T-cell (primary cell): ENCODE results near the gene SRGAP2C. TPM values are rescaled to one million over a fixed set of nuclear protein-coding genes. Genes with fewer than 3 reads are reported as not detected.
"Not testable (repeated sequence)": the region's sequence is repeated elsewhere in the genome, so short reads cannot be mapped to it uniquely, and the experiment has no call there.

Source experiments
- ATAC-seq, 4 experiments: fragments of 200-7000 bp in 3 of 4; fragments of 150-1000 bp in 1 of 4; cut with Tn5 transposase; replicated peaks in 1 of 4; 1 replicate in 3 of 4; 2 replicates in 1 of 4; pipeline ENCODE4 v1.10.0; 2021; ENCODE audit warnings: moderate library complexity in 3 of 4, mild to moderate bottlenecking in 2 of 4, moderate number of reproducible peaks in 1 of 4
- CTCF ChIA-PET, 2 donors: fragments of 300-600 bp; sonication (Branson Sonifier 250); formaldehyde crosslinking; loops; one replicate each; lab custom pipeline; 2022; ENCODE audit warnings: antibody characterized with exemption in 2 of 2; lab: Charles Lee
- POLR2A ChIA-PET, 2 donors: fragments of 300-600 bp; sonication (Branson Sonifier 250); formaldehyde crosslinking; loops; one replicate each; lab custom pipeline; 2022; ENCODE audit warnings: antibody characterized with exemption in 2 of 2; lab: Charles Lee
- DNase-seq, 35 experiments: peaks; one replicate each; pipeline versions ENCODE4 v3.0.0 to v3.0.0-alpha.2; 2013 to 2023
- H3K27ac ChIP-seq: one replicate; pipeline ENCODE4 v1.5.1; 2013; ENCODE audit warnings: low read length
- H3K27me3 ChIP-seq, 2 experiments: replicated peaks in 1 of 2; 1 replicate in 1 of 2; 2 replicates in 1 of 2; pipeline versions ENCODE4 v1.6.1 to v1.7.0; 2013; ENCODE audit warnings: low read length in 1 of 2, mixed read lengths in 1 of 2; ENCODE audit not compliant: control insufficient read depth in 2 of 2, insufficient read depth in 2 of 2; ENCODE audit errors: extremely low read depth in 1 of 2
- H3K36me3 ChIP-seq, 2 donors: 1 replicate in 1 of 2; 2 replicates in 1 of 2; pipeline versions ENCODE4 v1.6.1 to v1.7.0; 2013; ENCODE audit warnings: low read length in 1 of 2; ENCODE audit not compliant: control insufficient read depth in 2 of 2, insufficient read depth in 1 of 2; ENCODE audit errors: extremely low read depth in 1 of 2
- H3K4me1 ChIP-seq, 2 experiments: 1 replicate in 1 of 2; 2 replicates in 1 of 2; pipeline versions ENCODE4 v1.6.1 to v1.7.0; 2013; ENCODE audit warnings: low read length in 2 of 2, mixed read lengths in 1 of 2; ENCODE audit not compliant: insufficient read depth in 2 of 2, control insufficient read depth in 1 of 2; ENCODE audit errors: extremely low read depth in 1 of 2
- H3K4me3 ChIP-seq, 2 donors: 1 replicate in 1 of 2; 2 replicates in 1 of 2; pipeline versions ENCODE4 v1.5.1 to v1.7.0; 2013; ENCODE audit warnings: mild to moderate bottlenecking in 2 of 2, low read length in 1 of 2, moderate library complexity in 1 of 2; ENCODE audit not compliant: control insufficient read depth in 1 of 2; ENCODE audit errors: extremely low read depth in 1 of 2
- H3K9me3 ChIP-seq: 2 replicates; pipeline ENCODE4 v1.7.0; 2013
- H3K27ac Mint-ChIP-seq, 2 donors: one replicate each; pipeline ENCODE4 v1.8.0; 2020 to 2021; ENCODE audit warnings: mild to moderate bottlenecking in 2 of 2, mixed read lengths in 2 of 2
- H3K27me3 Mint-ChIP-seq, 2 donors: one replicate each; pipeline ENCODE4 v1.8.0; 2021 to 2022; ENCODE audit warnings: mixed read lengths in 2 of 2
- H3K36me3 Mint-ChIP-seq: one replicate; pipeline ENCODE4 v1.8.0; 2021; ENCODE audit warnings: mixed read lengths
- H3K4me1 Mint-ChIP-seq, 3 donors: one replicate each; pipeline ENCODE4 v1.8.0; 2020 to 2022; ENCODE audit warnings: mixed read lengths in 3 of 3, mild to moderate bottlenecking in 1 of 3
- H3K4me3 Mint-ChIP-seq, 3 donors: one replicate each; pipeline ENCODE4 v1.8.0; 2020 to 2022; ENCODE audit warnings: mild to moderate bottlenecking in 3 of 3, mixed read lengths in 3 of 3, moderate library complexity in 3 of 3
- H3K9me3 Mint-ChIP-seq, 3 donors: one replicate each; pipeline ENCODE4 v1.8.0; 2020 to 2022; ENCODE audit warnings: mixed read lengths in 3 of 3
- WGBS: methylation state at CpG from one replicate; pipeline ENCODE4 v1.1.5; 2013; ENCODE audit warnings: missing lambda C conversion rate; ENCODE audit not compliant: insufficient coverage; 5-methylcytosine and 5-hydroxymethylcytosine counted together
- total RNA-seq, 35 experiments: library from RNA in 6 of 35; stranded (reverse) in 6 of 35; fragments of 120-200 nt in 1 of 35; gene quantifications; one replicate each; pipeline versions ENCODE4 v1.2.1 to v1.2.4 and lab custom pipeline; 2013 to 2026

SRGAP2C gene
- total RNA-seq, 5 donors from 2014 or later (not counting 1 experiment from before 2014, with no cell fraction given): 11.1 to 23.2 (median 19.1) TPM

DNA sequence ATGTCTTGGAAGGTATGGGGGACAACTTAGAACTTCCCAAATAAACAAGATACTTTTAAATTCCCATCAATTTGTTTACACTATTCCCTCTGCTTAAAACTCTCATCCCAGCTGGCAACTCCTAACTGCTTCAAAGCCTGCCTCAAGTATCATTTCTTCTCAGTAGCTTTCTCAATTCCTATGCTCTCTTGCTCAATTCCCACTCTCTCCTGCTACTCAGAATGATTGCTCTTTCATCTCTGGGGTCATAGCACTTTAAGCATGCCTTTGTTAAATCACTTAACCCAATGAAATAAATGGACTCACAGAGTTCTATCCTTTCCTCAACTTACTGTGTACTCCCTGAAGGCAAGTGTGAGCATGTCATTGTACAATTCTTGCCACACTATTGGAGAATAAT, 19.5 kb upstream of the SRGAP2C start:
- H3K27me3 Mint-ChIP-seq, H3K4me1 Mint-ChIP-seq, H3K4me3 Mint-ChIP-seq, H3K4me3 ChIP-seq, H3K27ac Mint-ChIP-seq, H3K36me3 ChIP-seq, H3K4me1 ChIP-seq, DNase-seq, CTCF ChIA-PET, H3K36me3 Mint-ChIP-seq, H3K27me3 ChIP-seq, ATAC-seq, H3K27ac ChIP-seq, H3K9me3 ChIP-seq, H3K9me3 Mint-ChIP-seq, POLR2A ChIA-PET: not testable (repeated sequence)

DNA sequence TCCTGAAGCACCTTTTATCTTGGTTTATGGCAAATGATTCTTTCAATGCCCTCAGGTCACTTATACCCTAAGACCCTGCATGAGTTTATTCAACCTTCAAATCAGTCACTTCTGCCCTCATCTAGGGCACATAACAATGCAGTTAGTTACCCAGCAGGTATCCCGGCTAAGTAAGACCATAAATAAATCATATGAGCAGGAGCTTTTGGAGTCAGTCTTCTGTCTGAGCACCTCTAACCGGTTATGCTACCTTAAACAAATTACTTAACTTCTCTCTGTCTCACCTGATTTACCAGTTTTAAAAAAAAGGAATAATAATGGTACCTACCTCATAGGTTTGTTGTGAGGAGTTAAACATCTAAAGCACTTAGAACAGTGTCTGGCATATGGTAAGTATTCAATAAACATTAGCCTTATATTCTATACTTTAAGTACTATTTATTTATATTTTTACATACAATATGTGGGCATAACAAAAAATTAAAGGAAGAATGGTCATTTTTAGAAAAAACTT, 17.5 kb upstream of the SRGAP2C start:
- CTCF ChIA-PET, H3K27ac Mint-ChIP-seq, H3K36me3 Mint-ChIP-seq, H3K4me3 ChIP-seq, ATAC-seq, H3K27me3 Mint-ChIP-seq, DNase-seq, H3K4me3 Mint-ChIP-seq, H3K27me3 ChIP-seq, H3K27ac ChIP-seq, H3K4me1 Mint-ChIP-seq, H3K36me3 ChIP-seq, H3K4me1 ChIP-seq, H3K9me3 ChIP-seq, H3K9me3 Mint-ChIP-seq, POLR2A ChIA-PET: not testable (repeated sequence)
- no CpG with 5 or more reads among the region's 2 CpGs for WGBS

DNA sequence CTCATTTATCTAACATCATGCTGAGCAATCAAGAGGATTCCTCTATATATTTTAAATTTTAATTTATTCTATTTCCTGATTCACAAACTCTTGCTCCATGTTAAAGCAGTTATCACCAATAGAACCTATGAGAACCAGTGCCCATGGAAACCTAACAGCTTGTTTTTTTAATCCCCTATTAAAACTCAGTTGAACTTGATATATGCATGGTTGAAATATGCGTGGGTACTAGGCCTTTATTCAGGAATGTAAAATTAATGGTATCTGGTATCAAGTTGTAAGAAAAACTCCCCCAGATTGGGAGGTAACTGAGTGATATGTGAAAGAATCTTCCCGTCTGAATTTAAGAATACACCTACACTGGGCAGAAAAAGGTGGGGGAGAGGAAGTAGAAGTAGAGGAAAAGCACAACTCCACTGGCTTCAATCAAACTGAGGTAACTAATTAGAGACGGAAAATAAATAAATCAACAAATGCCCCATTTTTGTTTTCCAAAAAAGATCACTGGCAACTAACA, 16.6 kb upstream of the SRGAP2C start:
- H3K9me3 Mint-ChIP-seq, H3K4me3 ChIP-seq, H3K27ac ChIP-seq, H3K4me1 Mint-ChIP-seq, H3K9me3 ChIP-seq, H3K27me3 Mint-ChIP-seq, H3K4me1 ChIP-seq, H3K27ac Mint-ChIP-seq, POLR2A ChIA-PET, H3K4me3 Mint-ChIP-seq, H3K36me3 Mint-ChIP-seq, H3K36me3 ChIP-seq, H3K27me3 ChIP-seq, ATAC-seq, CTCF ChIA-PET, DNase-seq: not testable (repeated sequence)
- WGBS: no CpG with 5 or more reads among the region's 3 CpGs

DNA sequence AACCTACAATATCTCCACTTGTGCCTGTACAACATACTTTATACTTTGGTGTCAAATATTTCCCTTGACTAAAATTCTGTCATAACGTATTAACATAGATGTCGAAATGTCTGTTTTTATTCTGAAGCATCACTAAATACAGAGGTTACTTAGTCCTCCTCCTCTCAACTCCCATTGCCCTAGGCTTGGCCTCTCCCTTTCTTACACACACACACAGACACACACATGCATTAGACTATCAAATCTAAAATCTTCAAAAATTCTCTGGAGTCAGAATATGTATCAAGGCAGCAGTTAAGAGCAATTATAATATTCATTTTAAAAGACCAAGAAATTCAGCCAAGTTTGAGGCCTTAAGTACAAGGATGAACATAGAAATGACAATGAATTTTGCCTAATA, 8.1 kb upstream of the SRGAP2C start:
- H3K9me3 Mint-ChIP-seq, H3K27ac Mint-ChIP-seq, CTCF ChIA-PET, DNase-seq, H3K36me3 Mint-ChIP-seq, H3K27ac ChIP-seq, H3K4me1 Mint-ChIP-seq, H3K36me3 ChIP-seq, H3K27me3 ChIP-seq, H3K9me3 ChIP-seq, ATAC-seq, H3K4me3 ChIP-seq, H3K27me3 Mint-ChIP-seq, H3K4me1 ChIP-seq, H3K4me3 Mint-ChIP-seq, POLR2A ChIA-PET: not testable (repeated sequence)
- no CpG with 5 or more reads among the region's 2 CpGs for WGBS

DNA sequence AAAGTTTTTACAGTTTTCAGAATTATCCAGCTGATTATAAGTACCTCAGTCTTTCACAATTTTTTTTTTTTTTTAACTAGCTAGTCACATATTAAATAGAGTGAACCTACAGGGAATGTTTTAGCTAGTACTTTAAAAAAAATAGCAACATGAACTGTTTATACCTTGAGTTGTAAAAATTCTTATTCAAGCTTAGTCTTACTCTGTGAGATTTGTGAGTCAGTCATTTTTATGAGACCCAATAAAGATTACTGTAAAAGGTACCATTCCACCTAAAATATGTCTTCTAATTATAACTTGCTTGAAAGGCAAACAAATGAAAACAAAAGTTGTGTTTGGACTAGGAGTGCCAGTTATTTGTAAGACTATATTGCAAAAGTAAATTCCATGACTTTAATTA, 6.6 kb upstream of the SRGAP2C start:
- H3K36me3 ChIP-seq, H3K9me3 Mint-ChIP-seq, H3K4me3 ChIP-seq, DNase-seq, H3K9me3 ChIP-seq, H3K27ac Mint-ChIP-seq, H3K4me1 Mint-ChIP-seq, H3K36me3 Mint-ChIP-seq, H3K27ac ChIP-seq, ATAC-seq, POLR2A ChIA-PET, H3K27me3 Mint-ChIP-seq, CTCF ChIA-PET, H3K4me1 ChIP-seq, H3K4me3 Mint-ChIP-seq, H3K27me3 ChIP-seq: not testable (repeated sequence)

DNA sequence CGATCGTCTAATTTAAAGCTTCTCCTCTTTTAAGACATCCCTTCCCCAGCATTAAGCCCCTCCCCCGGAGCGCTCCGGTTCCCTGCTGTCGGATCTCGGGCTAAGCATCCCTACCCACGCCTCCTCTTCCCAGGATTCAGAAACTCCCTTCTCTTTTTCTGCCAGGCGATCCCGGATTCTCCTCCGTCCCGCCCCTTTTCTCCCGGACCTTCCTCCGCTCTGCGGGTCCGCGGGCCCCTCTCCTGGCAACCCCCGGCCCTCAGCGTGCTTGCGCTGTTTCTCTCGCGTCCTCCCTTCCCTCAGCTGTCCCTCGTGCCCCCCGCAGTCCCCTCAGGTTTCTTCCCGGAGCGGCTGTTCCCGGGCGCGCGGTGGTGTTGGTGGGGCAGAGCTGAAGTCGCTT, 908 bp upstream of the SRGAP2C start:
- H3K36me3 ChIP-seq, ATAC-seq, H3K27ac ChIP-seq, CTCF ChIA-PET, POLR2A ChIA-PET, H3K27me3 Mint-ChIP-seq, H3K27ac Mint-ChIP-seq, H3K27me3 ChIP-seq, H3K36me3 Mint-ChIP-seq, H3K9me3 ChIP-seq, H3K4me1 ChIP-seq, H3K9me3 Mint-ChIP-seq, H3K4me1 Mint-ChIP-seq: not testable (repeated sequence)
- no CpG with 5 or more reads among the region's 31 CpGs for WGBS
- peak overlapping the region in 1 of 2 donors; percentile 44 for H3K4me3 ChIP-seq
- peak in 1 of 35 experiments; percentile 0 for DNase-seq
- H3K4me3 Mint-ChIP-seq: peak overlapping the region in 1 of 3 donors; percentile 56

DNA sequence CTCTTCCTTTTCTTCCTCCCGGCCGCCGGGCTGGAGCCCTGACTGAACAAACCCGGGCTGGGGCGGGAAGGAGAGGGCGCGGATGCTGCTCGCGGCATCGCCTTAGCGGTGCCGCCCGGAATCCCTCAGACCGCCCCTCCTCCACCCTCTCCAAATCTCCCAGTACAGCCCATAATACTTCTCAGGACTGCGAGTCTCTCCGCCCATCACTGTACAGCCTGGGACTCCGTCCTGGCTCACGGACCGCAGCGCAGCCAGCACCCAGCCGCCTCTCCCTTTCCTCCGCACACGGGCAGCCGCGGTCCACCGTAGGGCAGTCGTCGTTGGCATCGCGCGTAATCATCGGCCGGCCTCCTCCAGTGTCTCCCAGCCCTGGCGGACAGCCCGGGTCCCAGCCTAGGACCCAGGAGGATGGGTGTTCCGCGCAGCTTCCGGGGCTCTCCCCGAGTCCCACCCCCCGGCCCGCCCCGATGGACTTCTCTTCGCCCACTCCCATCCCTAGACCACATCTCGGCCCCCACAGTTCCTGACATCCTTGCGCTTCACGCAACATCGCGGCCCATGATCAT, 449 bp downstream of the SRGAP2C start:
- WGBS: no CpG with 5 or more reads among the region's 48 CpGs
- H3K36me3 ChIP-seq, DNase-seq, H3K4me1 Mint-ChIP-seq, H3K36me3 Mint-ChIP-seq, H3K9me3 ChIP-seq, H3K4me1 ChIP-seq, H3K27me3 Mint-ChIP-seq, POLR2A ChIA-PET, H3K27me3 ChIP-seq, H3K27ac Mint-ChIP-seq, H3K9me3 Mint-ChIP-seq, CTCF ChIA-PET: not testable (repeated sequence)
- Histone ChIP-seq H3K27ac (peak overlapping the region; percentile 29), H3K4me3 (peak overlapping the region in 1 of 2 donors; percentile 50)
- peak overlapping the region; percentile 81 to 96 (median 92) for H3K4me3 Mint-ChIP-seq
- ATAC-seq: peak in 3 of 4 experiments; percentile 0 to 1 (median 0)
